ENCODE data around the gene GLYATL2. TPM values are rescaled to one million over a fixed set of nuclear protein-coding genes. Genes with fewer than 3 reads are reported as not detected.

Gene GLYATL2
- total RNA-seq, 1 experiment from 2014 or later = 0.26 TPM

DNA sequence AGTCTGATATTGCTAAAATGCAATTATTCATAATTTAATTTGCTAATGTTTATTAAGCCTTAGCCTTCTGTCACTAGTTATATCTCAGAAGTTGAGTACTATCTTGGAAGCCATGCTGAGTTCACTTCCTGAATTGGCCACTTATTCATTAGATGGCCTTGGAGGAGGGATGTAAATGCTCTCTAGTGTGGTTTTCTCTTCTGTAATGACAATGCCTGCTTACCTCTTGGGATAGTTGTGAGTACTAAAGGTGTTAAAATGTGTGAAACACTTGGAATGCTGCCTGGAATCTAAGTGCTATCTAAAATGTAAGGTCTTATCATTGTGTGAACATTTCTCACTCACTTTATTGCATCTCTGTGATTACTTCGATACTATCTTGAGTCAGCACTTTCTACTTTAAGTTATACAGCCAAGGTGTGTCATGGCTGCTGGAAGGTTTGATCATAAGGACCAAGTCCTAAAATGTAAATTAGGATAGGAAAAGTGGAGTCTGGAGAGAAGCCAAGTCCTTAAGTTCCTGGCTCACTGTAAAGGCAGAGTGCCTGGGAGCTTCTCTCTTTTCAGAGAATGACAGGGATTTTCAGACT lies 12.4 kb downstream of the GLYATL2 start:
- DNase-seq (ENCODE audit: low read depth in 1 of 2, low spot score in 2 of 2) = no peak

DNA sequence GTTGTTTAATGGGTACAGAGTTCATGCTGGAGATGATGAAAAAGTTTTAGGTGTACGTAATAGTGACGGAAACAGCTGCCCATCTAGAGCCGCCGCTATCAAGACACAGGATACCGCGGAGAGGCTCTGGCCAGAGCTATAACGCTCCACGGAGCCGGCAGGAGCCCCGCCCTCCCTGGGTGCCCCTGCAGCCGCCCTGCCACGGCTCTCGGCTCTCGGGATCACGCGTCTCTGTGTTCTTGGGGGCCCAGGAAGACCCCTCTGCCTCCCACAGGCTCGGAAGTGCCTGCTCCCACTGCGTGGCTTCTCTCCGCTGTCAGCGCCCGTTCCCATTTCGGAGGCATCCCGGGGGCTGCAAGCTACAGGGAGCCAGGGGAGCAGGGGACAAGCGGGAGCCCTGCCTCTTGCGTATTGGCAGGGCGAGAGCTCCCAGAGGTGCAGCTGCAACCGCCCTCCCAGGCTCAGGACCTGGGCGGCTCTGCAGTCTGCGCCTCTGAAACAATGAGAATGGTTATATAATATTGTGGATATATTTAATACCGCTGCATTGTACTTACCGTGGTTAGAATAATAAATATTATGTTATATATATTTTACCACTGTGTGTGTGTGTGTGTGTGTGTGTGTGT lies 13.7 kb downstream of the GLYATL2 start:
- DNase-seq (ENCODE audit: low read depth in 1 of 2, low spot score in 2 of 2) = no peak
- H3K36me3 ChIP-seq = no peaks in the 10 kb centered on the region
- H3K4me1 ChIP-seq (replicated peaks) = no peaks in the 10 kb centered on the region
- H3K4me3 ChIP-seq = no peak overlapping the region
- no peak overlapping the region for H3K27ac ChIP-seq
- no peaks in the 10 kb centered on the region for H3K9me3 ChIP-seq (replicated peaks)
- no peaks in the 10 kb centered on the region for H3K27me3 ChIP-seq (replicated peaks)

More for the DNA sequence above, 12.4 kb downstream of the GLYATL2 start:
- H3K36me3 ChIP-seq = no peaks in the 10 kb centered on the region
- H3K4me3 ChIP-seq = no peak overlapping the region
- H3K27me3 ChIP-seq (replicated peaks) = no peaks in the 10 kb centered on the region
- no peaks in the 10 kb centered on the region for H3K4me1 ChIP-seq (replicated peaks)
- H3K27ac ChIP-seq = no peak overlapping the region
- no peaks in the 10 kb centered on the region for H3K9me3 ChIP-seq (replicated peaks)

DNA sequence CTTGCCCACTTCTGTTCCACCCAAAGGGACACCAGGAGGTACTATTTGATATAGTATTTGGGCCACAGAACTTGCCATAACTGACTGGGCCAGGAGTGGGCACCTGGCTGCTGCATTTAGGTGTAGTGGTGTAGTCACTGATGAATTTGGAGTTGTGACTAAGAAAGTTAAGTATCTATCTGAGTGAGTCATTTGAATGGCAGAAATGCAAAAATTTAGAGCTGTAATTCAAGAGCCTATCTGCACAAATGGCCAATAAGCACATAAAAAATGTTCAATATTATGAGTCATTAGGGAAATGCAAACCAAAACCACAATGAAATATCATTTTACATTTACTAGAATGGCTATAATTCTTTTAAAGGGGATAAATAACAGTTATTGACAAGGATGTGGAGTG lies 14.7 kb downstream of the GLYATL2 start:
- Histone ChIP-seq H3K36me3 (no peaks in the 10 kb centered on the region), H3K27ac (no peak overlapping the region), H3K9me3 (replicated peaks) (no peaks in the 10 kb centered on the region), H3K27me3 (replicated peaks) (no peaks in the 10 kb centered on the region), H3K4me3 (no peak overlapping the region), H3K4me1 (replicated peaks) (no peaks in the 10 kb centered on the region)
- no peak for DNase-seq (ENCODE audit: low read depth in 1 of 2, low spot score in 2 of 2)

- no peaks in the 10 kb centered on the region for H3K36me3 ChIP-seq
- no peaks in the 10 kb centered on the region for H3K27me3 ChIP-seq (replicated peaks)
- no peaks in the 10 kb centered on the region for H3K4me1 ChIP-seq (replicated peaks)
- no peak overlapping the region for H3K4me3 ChIP-seq
- H3K9me3 ChIP-seq (replicated peaks) = peaks cover 5% of the 10 kb centered on the region
- no peak for DNase-seq (ENCODE audit: low read depth in 1 of 2, low spot score in 2 of 2)
- H3K27ac ChIP-seq = no peak overlapping the region
Measured at GRCh38 chr11:58813693-58814092, 30.8 kb downstream of the GLYATL2 start.

GRCh38 chr11:58811499-58811898 lies 33.0 kb downstream of the GLYATL2 start:
- H3K27me3 ChIP-seq (replicated peaks) = no peaks in the 10 kb centered on the region
- H3K4me3 ChIP-seq = no peak overlapping the region
- no peaks in the 10 kb centered on the region for H3K36me3 ChIP-seq
- H3K4me1 ChIP-seq (replicated peaks) = no peaks in the 10 kb centered on the region
- peaks cover 5% of the 10 kb centered on the region for H3K9me3 ChIP-seq (replicated peaks)
- H3K27ac ChIP-seq = no peak overlapping the region
- no peak for DNase-seq (ENCODE audit: low read depth in 1 of 2, low spot score in 2 of 2)

DNA sequence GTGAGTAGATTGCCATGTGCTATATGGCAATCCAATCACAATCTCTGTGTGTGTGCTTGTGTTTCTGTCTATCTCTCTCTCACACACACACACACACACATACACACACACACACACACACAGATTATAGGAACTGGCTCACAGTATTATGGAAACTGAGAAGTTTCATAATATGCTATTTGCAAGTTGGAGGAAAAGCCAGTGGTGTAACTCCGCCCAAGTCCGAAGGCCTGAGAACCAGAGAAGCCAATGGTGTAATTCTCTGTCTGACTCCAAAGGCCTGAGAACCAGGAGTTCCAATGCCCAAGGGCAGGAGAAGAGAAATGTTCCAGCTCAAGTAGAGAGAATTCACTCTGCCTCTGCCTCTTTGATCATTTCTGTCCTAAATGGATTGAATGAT lies 37.2 kb downstream of the GLYATL2 start:
- DNase-seq (ENCODE audit: low read depth in 1 of 2, low spot score in 2 of 2) = no peak
- H3K9me3 ChIP-seq (replicated peaks) = no peaks in the 10 kb centered on the region
- H3K27ac ChIP-seq = no peak overlapping the region
- no peak overlapping the region for H3K4me3 ChIP-seq
- H3K4me1 ChIP-seq (replicated peaks) = no peaks in the 10 kb centered on the region
- H3K27me3 ChIP-seq (replicated peaks) = no peaks in the 10 kb centered on the region
- H3K36me3 ChIP-seq = no peaks in the 10 kb centered on the region

GRCh38 chr11:58805065-58805464 lies 39.4 kb downstream of the GLYATL2 start:
- H3K4me1 ChIP-seq (replicated peaks) = no peaks in the 10 kb centered on the region
- no peaks in the 10 kb centered on the region for H3K27me3 ChIP-seq (replicated peaks)
- no peak overlapping the region for H3K27ac ChIP-seq
- no peaks in the 10 kb centered on the region for H3K9me3 ChIP-seq (replicated peaks)
- H3K4me3 ChIP-seq = no peak overlapping the region
- no peak for DNase-seq (ENCODE audit: low read depth in 1 of 2, low spot score in 2 of 2)
- no peaks in the 10 kb centered on the region for H3K36me3 ChIP-seq

- Histone ChIP-seq H3K9me3 (replicated peaks) (no peaks in the 10 kb centered on the region), H3K27me3 (replicated peaks) (no peaks in the 10 kb centered on the region; the same call in 1 of the 2 replicates), H3K4me3 (no peak overlapping the region), H3K36me3 (no peaks in the 10 kb centered on the region), H3K27ac (no peak overlapping the region), H3K4me1 (replicated peaks) (no peaks in the 10 kb centered on the region)
- no peak for DNase-seq (ENCODE audit: low read depth in 1 of 2, low spot score in 2 of 2)
Measured at GRCh38 chr11:58801974-58802545, 42.4 kb downstream of the GLYATL2 start.

DNA sequence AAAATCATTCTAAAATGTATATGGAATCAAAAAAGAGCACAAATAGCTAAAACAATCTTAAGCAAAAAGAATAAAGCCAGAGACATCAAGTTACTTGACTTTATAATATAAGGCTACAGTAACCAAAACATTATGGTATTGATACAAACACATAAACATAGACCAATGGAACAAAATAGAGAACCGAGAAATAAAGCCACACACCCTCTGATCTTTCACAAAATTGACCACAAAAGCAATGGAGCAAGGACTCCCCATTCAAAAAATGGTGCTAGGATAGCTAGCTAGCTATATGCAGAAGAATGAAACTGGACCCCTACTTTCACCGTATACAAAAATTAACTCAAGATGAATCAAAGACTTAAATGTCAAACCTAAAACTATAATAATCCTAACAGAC lies 43.2 kb downstream of the GLYATL2 start:
- H3K4me3 ChIP-seq = no peak overlapping the region
- H3K36me3 ChIP-seq = no peaks in the 10 kb centered on the region
- no peaks in the 10 kb centered on the region for H3K9me3 ChIP-seq (replicated peaks)
- DNase-seq (ENCODE audit: low read depth in 1 of 2, low spot score in 2 of 2) = no peak
- H3K27me3 ChIP-seq (replicated peaks) = peaks cover 2% of the 10 kb centered on the region; the same call in 1 of the 2 replicates
- H3K27ac ChIP-seq = no peak overlapping the region
- no peaks in the 10 kb centered on the region for H3K4me1 ChIP-seq (replicated peaks)

DNA sequence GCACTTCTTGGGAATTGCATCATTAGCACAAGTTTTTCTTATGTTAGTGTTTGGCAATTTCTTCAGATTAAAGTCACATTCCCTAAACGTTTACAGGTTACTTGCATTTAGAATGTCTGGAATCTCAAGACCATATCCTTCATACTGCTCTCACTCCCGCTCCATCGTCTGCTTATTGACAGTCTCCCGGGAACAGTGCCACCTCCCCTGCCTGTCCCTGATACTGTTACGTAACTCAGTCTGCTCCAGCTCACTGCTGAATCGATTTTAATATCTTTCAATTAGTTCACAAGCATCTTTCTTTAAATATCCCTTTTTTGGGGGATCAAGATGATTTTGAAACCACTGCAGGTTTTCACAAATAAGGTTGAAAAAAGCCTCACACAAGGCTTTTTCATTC lies 48.2 kb downstream of the GLYATL2 start:
- H3K9me3 ChIP-seq (replicated peaks) = no peaks in the 10 kb centered on the region
- no peak overlapping the region for H3K4me3 ChIP-seq
- H3K27ac ChIP-seq = no peak overlapping the region
- H3K4me1 ChIP-seq (replicated peaks) = no peaks in the 10 kb centered on the region
- peaks cover 4% of the 10 kb centered on the region; the same call in 1 of the 2 replicates for H3K27me3 ChIP-seq (replicated peaks)
- H3K36me3 ChIP-seq = no peaks in the 10 kb centered on the region
- DNase-seq (ENCODE audit: low read depth in 1 of 2, low spot score in 2 of 2) = no peak

GRCh38 chr11:58788355-58789023 lies 56.0 kb downstream of the GLYATL2 start:
- no peak overlapping the region for H3K27ac ChIP-seq
- H3K4me3 ChIP-seq = no peak overlapping the region
- H3K9me3 ChIP-seq (replicated peaks) = no peaks in the 10 kb centered on the region
- no peaks in the 10 kb centered on the region for H3K27me3 ChIP-seq (replicated peaks)
- DNase-seq (ENCODE audit: low read depth in 1 of 2, low spot score in 2 of 2) = peak in 1 of 2 experiments; percentile 29
- H3K4me1 ChIP-seq (replicated peaks) = no peaks in the 10 kb centered on the region
- H3K36me3 ChIP-seq = no peaks in the 10 kb centered on the region

GRCh38 chr11:58787903-58788302 lies 56.6 kb downstream of the GLYATL2 start:
- Histone ChIP-seq H3K9me3 (replicated peaks) (no peaks in the 10 kb centered on the region), H3K36me3 (no peaks in the 10 kb centered on the region), H3K27me3 (replicated peaks) (no peaks in the 10 kb centered on the region), H3K4me3 (no peak overlapping the region), H3K4me1 (replicated peaks) (no peaks in the 10 kb centered on the region), H3K27ac (no peak overlapping the region)
- peak in 1 of 2 experiments; percentile 4 for DNase-seq (ENCODE audit: low read depth in 1 of 2, low spot score in 2 of 2)

GRCh38 chr11:58786693-58787092 lies 57.8 kb downstream of the GLYATL2 start:
- Histone ChIP-seq H3K36me3 (no peaks in the 10 kb centered on the region), H3K27ac (no peak overlapping the region), H3K27me3 (replicated peaks) (no peaks in the 10 kb centered on the region), H3K4me1 (replicated peaks) (no peaks in the 10 kb centered on the region), H3K9me3 (replicated peaks) (no peaks in the 10 kb centered on the region), H3K4me3 (no peak overlapping the region)
- DNase-seq (ENCODE audit: low read depth in 1 of 2, low spot score in 2 of 2) = no peak

DNA sequence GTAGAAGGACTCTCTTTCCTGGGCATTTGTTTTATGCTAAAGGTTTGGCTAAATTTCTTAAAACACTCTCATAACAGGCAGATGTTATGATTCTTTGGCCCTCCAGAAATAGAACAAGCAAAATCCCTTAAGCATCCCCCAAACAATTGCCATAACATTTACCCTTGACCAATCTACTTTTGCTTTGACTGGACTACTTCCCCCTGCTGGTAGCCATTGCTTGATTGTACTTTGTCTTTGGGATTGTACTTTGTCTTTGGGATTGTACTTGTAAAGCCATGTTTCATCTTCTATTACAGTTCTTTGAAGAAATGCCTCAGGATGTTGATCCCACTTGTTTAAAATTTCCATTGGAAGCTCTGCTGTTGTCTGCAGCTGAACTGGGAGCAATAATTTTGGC lies 59.5 kb downstream of the GLYATL2 start:
- H3K27ac ChIP-seq = no peak overlapping the region
- no peaks in the 10 kb centered on the region for H3K36me3 ChIP-seq
- no peak overlapping the region for H3K4me3 ChIP-seq
- no peak for DNase-seq (ENCODE audit: low read depth in 1 of 2, low spot score in 2 of 2)
- H3K4me1 ChIP-seq (replicated peaks) = no peaks in the 10 kb centered on the region
- H3K27me3 ChIP-seq (replicated peaks) = no peaks in the 10 kb centered on the region
- no peaks in the 10 kb centered on the region for H3K9me3 ChIP-seq (replicated peaks)
